ENCODE measurements around the gene HDAC9.

The HDAC9 gene

GRCh38 chr7:18694911-18695310 is 199.4 kb downstream of the HDAC9 start:
- H3K27me3 ChIP-seq (replicated peaks; ENCODE audit: control insufficient read depth, insufficient read depth, low read length, poor library complexity, severe bottlenecking): no peaks in the 10 kb centered on the region

DNA sequence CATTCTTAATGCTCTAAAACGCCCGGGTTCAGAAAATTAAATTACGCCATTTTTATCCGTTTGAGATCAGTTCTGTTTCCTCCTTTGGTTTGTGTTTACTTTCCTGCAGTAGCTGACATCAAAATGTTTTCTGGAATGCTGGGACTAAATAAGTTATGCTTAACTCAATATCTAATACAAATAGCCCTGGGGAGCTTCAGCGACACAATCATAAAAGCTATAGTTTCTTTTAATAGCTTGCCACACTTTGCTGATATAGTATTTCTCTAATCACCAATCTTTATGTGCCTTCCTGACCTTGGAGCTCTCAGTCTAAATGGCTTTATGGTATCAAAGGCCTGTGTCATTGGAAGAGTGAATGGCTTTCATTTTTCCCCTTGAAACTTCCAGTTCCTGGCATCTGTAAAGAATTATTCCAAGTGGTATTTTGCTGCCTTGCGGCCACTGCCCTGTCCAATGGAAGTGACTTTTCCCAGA is 202.7 kb downstream of the HDAC9 start:
- Histone ChIP-seq H3K27ac (ENCODE audit: insufficient read depth, low read length, poor library complexity, severe bottlenecking) (no peak overlapping the region), H3K4me1 (ENCODE audit: control insufficient read depth, insufficient read depth, low read length, poor library complexity, severe bottlenecking) (no peaks in the 10 kb centered on the region), H3K9me3 (ENCODE audit: control insufficient read depth, low read length) (no peaks in the 10 kb centered on the region), H3K27me3 (replicated peaks; ENCODE audit: control insufficient read depth, insufficient read depth, low read length, poor library complexity, severe bottlenecking) (no peaks in the 10 kb centered on the region), H3K4me3 (ENCODE audit: insufficient read depth, low read depth, low read length, poor library complexity, severe bottlenecking) (no peak overlapping the region), H3K36me3 (ENCODE audit: control insufficient read depth, insufficient read depth, low read length) (no peaks in the 10 kb centered on the region)
- no peak for DNase-seq

More at GRCh38 chr7:18694911-18695310, 199.4 kb downstream of the HDAC9 start:
- Histone ChIP-seq H3K4me1 (ENCODE audit: control insufficient read depth, insufficient read depth, low read length, poor library complexity, severe bottlenecking) (no peaks in the 10 kb centered on the region), H3K4me3 (ENCODE audit: insufficient read depth, low read depth, low read length, poor library complexity, severe bottlenecking) (no peak overlapping the region), H3K9me3 (ENCODE audit: control insufficient read depth, low read length) (no peaks in the 10 kb centered on the region), H3K27ac (ENCODE audit: insufficient read depth, low read length, poor library complexity, severe bottlenecking) (no peak overlapping the region), H3K36me3 (ENCODE audit: control insufficient read depth, insufficient read depth, low read length) (no peaks in the 10 kb centered on the region)
- no peak for DNase-seq

- Histone ChIP-seq H3K36me3 (ENCODE audit: control insufficient read depth, insufficient read depth, low read length) (no peaks in the 10 kb centered on the region), H3K4me1 (ENCODE audit: control insufficient read depth, insufficient read depth, low read length, poor library complexity, severe bottlenecking) (no peaks in the 10 kb centered on the region), H3K27me3 (replicated peaks; ENCODE audit: control insufficient read depth, insufficient read depth, low read length, poor library complexity, severe bottlenecking) (no peaks in the 10 kb centered on the region), H3K9me3 (ENCODE audit: control insufficient read depth, low read length) (no peaks in the 10 kb centered on the region), H3K4me3 (ENCODE audit: insufficient read depth, low read depth, low read length, poor library complexity, severe bottlenecking) (no peak overlapping the region), H3K27ac (ENCODE audit: insufficient read depth, low read length, poor library complexity, severe bottlenecking) (no peak overlapping the region)
- DNase-seq: no peak
Observed at GRCh38 chr7:18700147-18700546, 204.6 kb downstream of the HDAC9 start.

- no peak overlapping the region for H3K4me3 ChIP-seq (ENCODE audit: insufficient read depth, low read depth, low read length, poor library complexity, severe bottlenecking)
- H3K36me3 ChIP-seq (ENCODE audit: control insufficient read depth, insufficient read depth, low read length): no peaks in the 10 kb centered on the region
- DNase-seq: no peak
- no peak overlapping the region for H3K27ac ChIP-seq (ENCODE audit: insufficient read depth, low read length, poor library complexity, severe bottlenecking)
- H3K27me3 ChIP-seq (replicated peaks; ENCODE audit: control insufficient read depth, insufficient read depth, low read length, poor library complexity, severe bottlenecking): no peaks in the 10 kb centered on the region
- H3K4me1 ChIP-seq (ENCODE audit: control insufficient read depth, insufficient read depth, low read length, poor library complexity, severe bottlenecking): no peaks in the 10 kb centered on the region
- H3K9me3 ChIP-seq (ENCODE audit: control insufficient read depth, low read length): no peaks in the 10 kb centered on the region
Observed at GRCh38 chr7:18702071-18702829, 206.7 kb downstream of the HDAC9 start.

- Histone ChIP-seq H3K36me3 (ENCODE audit: control insufficient read depth, insufficient read depth, low read length) (no peaks in the 10 kb centered on the region), H3K27me3 (replicated peaks; ENCODE audit: control insufficient read depth, insufficient read depth, low read length, poor library complexity, severe bottlenecking) (no peaks in the 10 kb centered on the region), H3K4me1 (ENCODE audit: control insufficient read depth, insufficient read depth, low read length, poor library complexity, severe bottlenecking) (no peaks in the 10 kb centered on the region), H3K27ac (ENCODE audit: insufficient read depth, low read length, poor library complexity, severe bottlenecking) (no peak overlapping the region), H3K9me3 (ENCODE audit: control insufficient read depth, low read length) (no peaks in the 10 kb centered on the region), H3K4me3 (ENCODE audit: insufficient read depth, low read depth, low read length, poor library complexity, severe bottlenecking) (no peak overlapping the region)
- no peak for DNase-seq
Observed at GRCh38 chr7:18703685-18704084, 208.1 kb downstream of the HDAC9 start.

DNA sequence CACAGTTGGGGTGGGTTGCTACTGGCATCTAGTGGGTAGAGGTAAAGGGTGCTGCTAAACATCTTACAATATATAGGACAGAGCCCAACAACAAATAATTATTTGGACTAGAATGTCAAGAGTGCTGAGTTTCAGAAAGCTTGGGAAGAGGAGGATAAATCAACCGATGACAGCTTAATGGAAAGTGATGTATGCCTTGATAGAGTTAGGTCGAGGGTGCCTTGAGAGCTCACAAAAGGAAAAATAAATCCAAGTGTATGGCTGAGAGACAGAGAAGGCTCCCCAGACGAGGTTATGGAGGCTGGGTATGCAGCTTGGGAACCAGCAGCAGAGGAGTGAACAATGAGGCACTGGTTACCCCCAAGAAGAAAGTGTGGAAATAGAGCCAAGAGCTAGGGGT is 211.1 kb downstream of the HDAC9 start:
- no peak overlapping the region for H3K4me3 ChIP-seq (ENCODE audit: insufficient read depth, low read depth, low read length, poor library complexity, severe bottlenecking)
- DNase-seq: no peak
- H3K36me3 ChIP-seq (ENCODE audit: control insufficient read depth, insufficient read depth, low read length): no peaks in the 10 kb centered on the region
- H3K4me1 ChIP-seq (ENCODE audit: control insufficient read depth, insufficient read depth, low read length, poor library complexity, severe bottlenecking): no peaks in the 10 kb centered on the region
- no peaks in the 10 kb centered on the region for H3K27me3 ChIP-seq (replicated peaks; ENCODE audit: control insufficient read depth, insufficient read depth, low read length, poor library complexity, severe bottlenecking)
- no peaks in the 10 kb centered on the region for H3K9me3 ChIP-seq (ENCODE audit: control insufficient read depth, low read length)
- H3K27ac ChIP-seq (ENCODE audit: insufficient read depth, low read length, poor library complexity, severe bottlenecking): no peak overlapping the region

- no peaks in the 10 kb centered on the region for H3K36me3 ChIP-seq (ENCODE audit: control insufficient read depth, insufficient read depth, low read length)
- no peak for DNase-seq
- H3K4me3 ChIP-seq (ENCODE audit: insufficient read depth, low read depth, low read length, poor library complexity, severe bottlenecking): no peak overlapping the region
- no peak overlapping the region for H3K27ac ChIP-seq (ENCODE audit: insufficient read depth, low read length, poor library complexity, severe bottlenecking)
- no peaks in the 10 kb centered on the region for H3K27me3 ChIP-seq (replicated peaks; ENCODE audit: control insufficient read depth, insufficient read depth, low read length, poor library complexity, severe bottlenecking)
- H3K4me1 ChIP-seq (ENCODE audit: control insufficient read depth, insufficient read depth, low read length, poor library complexity, severe bottlenecking): no peaks in the 10 kb centered on the region
- H3K9me3 ChIP-seq (ENCODE audit: control insufficient read depth, low read length): no peaks in the 10 kb centered on the region
Observed at GRCh38 chr7:18708204-18708603, 212.7 kb downstream of the HDAC9 start.

DNA sequence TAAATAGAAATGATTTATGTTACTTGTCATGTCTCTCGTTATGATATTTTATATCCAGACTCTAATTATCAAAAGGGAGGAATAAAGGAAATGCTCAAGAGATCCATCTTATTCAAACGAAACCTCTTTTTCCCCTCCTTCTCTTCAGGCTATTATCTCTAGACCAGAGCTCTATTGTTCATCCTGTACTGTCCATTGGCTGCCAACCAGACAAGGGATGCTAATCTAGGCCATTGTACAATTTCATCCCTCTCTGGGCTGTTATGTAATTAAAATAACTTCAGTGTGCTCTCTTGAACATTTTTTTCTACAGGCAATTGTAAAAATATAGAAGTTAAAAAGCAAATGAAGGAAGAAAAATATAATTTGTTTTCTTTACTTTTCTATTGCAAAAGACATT is 220.4 kb downstream of the HDAC9 start:
- Histone ChIP-seq H3K9me3 (ENCODE audit: control insufficient read depth, low read length) (no peaks in the 10 kb centered on the region), H3K27ac (ENCODE audit: insufficient read depth, low read length, poor library complexity, severe bottlenecking) (no peak overlapping the region), H3K36me3 (ENCODE audit: control insufficient read depth, insufficient read depth, low read length) (no peaks in the 10 kb centered on the region), H3K4me1 (ENCODE audit: control insufficient read depth, insufficient read depth, low read length, poor library complexity, severe bottlenecking) (no peaks in the 10 kb centered on the region), H3K27me3 (replicated peaks; ENCODE audit: control insufficient read depth, insufficient read depth, low read length, poor library complexity, severe bottlenecking) (no peaks in the 10 kb centered on the region), H3K4me3 (ENCODE audit: insufficient read depth, low read depth, low read length, poor library complexity, severe bottlenecking) (no peak overlapping the region)
- DNase-seq: no peak

GRCh38 chr7:18721429-18721828 is 225.9 kb downstream of the HDAC9 start:
- Histone ChIP-seq H3K4me3 (ENCODE audit: insufficient read depth, low read depth, low read length, poor library complexity, severe bottlenecking) (no peak overlapping the region), H3K9me3 (ENCODE audit: control insufficient read depth, low read length) (no peaks in the 10 kb centered on the region), H3K27ac (ENCODE audit: insufficient read depth, low read length, poor library complexity, severe bottlenecking) (no peak overlapping the region), H3K27me3 (replicated peaks; ENCODE audit: control insufficient read depth, insufficient read depth, low read length, poor library complexity, severe bottlenecking) (no peaks in the 10 kb centered on the region), H3K36me3 (ENCODE audit: control insufficient read depth, insufficient read depth, low read length) (no peaks in the 10 kb centered on the region), H3K4me1 (ENCODE audit: control insufficient read depth, insufficient read depth, low read length, poor library complexity, severe bottlenecking) (no peaks in the 10 kb centered on the region)
- no peak for DNase-seq

GRCh38 chr7:18724318-18724717 is 228.8 kb downstream of the HDAC9 start:
- H3K27me3 ChIP-seq (replicated peaks; ENCODE audit: control insufficient read depth, insufficient read depth, low read length, poor library complexity, severe bottlenecking): no peaks in the 10 kb centered on the region

More at GRCh38 chr7:18724318-18724717, 228.8 kb downstream of the HDAC9 start:
- no peaks in the 10 kb centered on the region for H3K4me1 ChIP-seq (ENCODE audit: control insufficient read depth, insufficient read depth, low read length, poor library complexity, severe bottlenecking)
- H3K27ac ChIP-seq (ENCODE audit: insufficient read depth, low read length, poor library complexity, severe bottlenecking): no peak overlapping the region
- no peak for DNase-seq
- H3K9me3 ChIP-seq (ENCODE audit: control insufficient read depth, low read length): no peaks in the 10 kb centered on the region
- H3K4me3 ChIP-seq (ENCODE audit: insufficient read depth, low read depth, low read length, poor library complexity, severe bottlenecking): no peak overlapping the region
- H3K36me3 ChIP-seq (ENCODE audit: control insufficient read depth, insufficient read depth, low read length): no peaks in the 10 kb centered on the region
